GM19452 (cell line): ENCODE results near the gene KASH5.
A peak's percentile ranks its signal among the peaks of the same experiment; 100 is the strongest.
"Not testable (repeated sequence)": the region's sequence is repeated elsewhere in the genome, so short reads cannot be mapped to it uniquely, and the experiment has no call there.

Experiments used
- ATAC-seq: cut with Tn5 transposase; IDR thresholded peaks from one replicate; pipeline ENCODE4 v1.9.1; 2021; ENCODE audit not compliant: unreplicated experiment

The KASH5 gene

GRCh38 chr19:49453013-49453756, 65.1 kb downstream of the KASH5 start, which contains the start of gene ALDH16A1:
ALDH16A1 (plus strand) TSS chr19:49453225; CDS start chr19:49453332, 107 bp downstream.
- peak; percentile 88 for ATAC-seq

DNA sequence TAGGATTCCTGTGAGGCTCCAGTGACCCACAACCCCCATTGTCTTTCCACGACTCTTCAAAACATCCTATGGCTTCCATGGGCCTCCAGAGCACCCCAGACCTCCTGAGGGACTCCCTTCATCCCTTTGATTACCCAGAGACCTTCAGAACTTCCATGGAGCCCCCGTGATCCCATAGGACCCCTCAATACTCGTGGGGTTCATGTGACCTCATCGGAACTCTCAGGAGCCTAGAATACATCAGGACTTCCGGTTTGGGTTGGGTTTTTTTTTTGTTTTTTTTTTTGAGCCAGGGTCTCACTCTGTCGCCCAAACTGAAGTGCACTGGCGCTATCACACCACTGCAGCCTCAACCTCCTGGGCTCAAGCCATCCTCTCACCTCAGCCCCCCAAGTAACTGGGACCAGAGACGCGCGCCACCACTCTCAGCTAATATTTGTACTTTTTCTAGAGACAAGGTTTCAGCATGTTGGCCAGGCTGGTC, 65.8 kb downstream of the KASH5 start:
- no peak for ATAC-seq

DNA sequence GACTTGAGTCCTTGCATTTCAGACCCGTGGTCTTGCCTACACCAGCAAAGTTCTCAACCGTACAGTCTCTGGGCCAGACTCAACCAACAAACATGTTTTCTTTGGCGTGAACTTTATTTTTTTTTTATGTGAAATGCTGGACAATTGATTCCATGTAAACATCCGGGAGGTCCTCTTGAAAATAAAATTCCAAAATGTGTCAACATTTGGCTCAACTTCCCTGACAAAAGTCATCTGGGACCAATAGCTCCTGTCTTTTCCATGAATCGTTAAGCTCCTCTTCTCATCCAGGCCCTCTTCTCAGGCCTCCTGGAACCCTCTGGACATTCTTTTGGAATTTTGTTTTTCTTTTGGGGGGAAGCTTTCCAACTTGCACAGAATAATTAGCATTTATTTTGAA, 67.7 kb downstream of the KASH5 start:
- no peak for ATAC-seq

GRCh38 chr19:49456326-49456725, 68.3 kb downstream of the KASH5 start:
- no peak for ATAC-seq

GRCh38 chr19:49458567-49458903, 70.5 kb downstream of the KASH5 start:
- no peak for ATAC-seq

DNA sequence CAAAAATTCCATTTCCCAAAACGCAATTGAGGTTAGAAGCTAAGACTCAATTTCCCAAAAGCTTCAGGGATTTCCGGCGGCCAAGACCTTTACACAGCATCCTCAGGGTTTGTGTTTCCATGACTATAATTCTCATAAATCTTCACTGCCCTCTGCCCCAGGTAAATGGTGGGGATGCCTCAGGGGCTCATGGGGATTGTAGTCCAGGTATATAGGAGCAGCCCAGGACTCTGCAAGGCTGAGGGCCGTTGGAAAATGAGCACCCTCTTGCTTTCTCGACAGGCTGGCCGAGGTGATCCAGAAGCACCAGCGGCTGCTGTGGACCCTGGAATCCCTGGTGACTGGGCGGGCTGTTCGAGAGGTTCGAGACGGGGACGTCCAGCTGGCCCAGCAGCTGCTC, 71.3 kb downstream of the KASH5 start:
- ATAC-seq, result no peak

DNA sequence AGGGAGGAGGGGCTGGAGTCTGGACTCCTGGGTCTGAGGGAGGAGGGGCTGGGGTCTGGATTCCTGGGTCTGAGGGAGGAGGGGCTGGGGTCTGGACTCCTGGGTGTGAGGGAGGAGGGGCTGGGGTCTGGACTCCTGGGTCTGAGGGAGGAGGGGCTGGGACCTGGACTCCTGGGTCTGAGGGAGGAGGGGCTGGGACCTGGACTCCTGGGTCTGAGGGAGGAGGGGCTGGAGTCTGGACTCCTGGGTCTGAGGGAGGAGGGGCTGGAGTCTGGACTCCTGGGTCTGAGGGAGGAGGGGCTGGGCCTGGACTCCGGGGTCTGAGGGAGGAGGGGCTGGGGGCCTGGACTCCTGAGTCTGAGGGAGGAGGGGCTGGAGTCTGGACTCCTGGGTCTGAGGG, 73.1 kb downstream of the KASH5 start:
- not testable (repeated sequence) for ATAC-seq

DNA sequence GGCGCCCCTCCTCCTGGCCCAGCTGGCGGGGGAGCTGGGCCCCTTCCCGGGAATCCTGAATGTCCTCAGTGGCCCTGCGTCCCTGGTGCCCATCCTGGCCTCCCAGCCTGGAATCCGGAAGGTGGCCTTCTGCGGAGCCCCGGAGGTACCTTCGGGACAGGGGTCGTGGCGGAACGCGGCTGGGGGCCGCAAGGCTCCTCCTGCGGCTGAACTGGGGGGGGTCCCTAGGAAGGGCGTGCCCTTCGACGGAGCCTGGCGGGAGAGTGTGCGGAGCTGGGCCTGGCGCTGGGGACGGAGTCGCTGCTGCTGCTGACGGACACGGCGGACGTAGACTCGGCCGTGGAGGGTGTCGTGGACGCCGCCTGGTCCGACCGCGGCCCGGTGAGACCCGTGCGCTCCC, 73.6 kb downstream of the KASH5 start:
- ATAC-seq, result no peak

DNA sequence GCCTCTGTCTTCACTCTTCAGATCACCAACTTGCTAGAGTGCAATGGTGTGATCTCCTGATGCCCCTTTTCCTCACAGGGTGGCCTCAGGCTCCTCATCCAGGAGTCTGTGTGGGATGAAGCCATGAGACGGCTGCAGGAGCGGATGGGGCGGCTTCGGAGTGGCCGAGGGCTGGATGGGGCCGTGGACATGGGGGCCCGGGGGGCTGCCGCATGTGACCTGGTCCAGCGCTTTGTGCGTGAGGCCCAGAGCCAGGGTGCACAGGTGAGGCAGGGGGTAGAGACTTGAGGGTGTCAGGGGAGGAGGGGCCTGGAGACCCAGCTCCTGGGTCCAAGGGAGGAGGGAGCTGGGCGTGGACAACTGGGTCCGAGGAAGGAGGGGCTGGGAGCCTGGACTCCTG, 74.4 kb downstream of the KASH5 start:
- ATAC-seq, result no peak

- no peak for ATAC-seq
These were observed 76.1 kb downstream of the KASH5 start for GRCh38 chr19:49463960-49464740.

DNA sequence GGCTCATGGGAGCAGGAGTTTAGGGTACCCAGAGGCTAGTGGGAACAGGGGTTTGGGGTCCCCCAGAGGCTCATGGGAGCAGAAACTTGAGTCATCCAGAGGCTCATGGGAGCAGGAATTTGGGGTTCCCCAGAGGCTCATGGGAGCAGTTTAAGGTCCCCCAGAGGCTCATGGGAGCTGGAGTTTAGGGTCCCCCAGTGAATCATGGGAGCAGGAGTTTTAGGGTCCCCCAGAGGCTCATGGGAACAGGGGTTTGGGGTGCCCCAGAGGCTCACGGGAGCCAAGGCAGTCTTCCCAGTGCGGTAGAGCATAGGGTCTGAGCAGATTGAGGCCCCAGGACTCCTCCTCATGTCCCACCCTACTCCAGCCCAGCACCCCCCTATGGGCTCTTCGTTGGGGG, 77.3 kb downstream of the KASH5 start:
- ATAC-seq, result no peak
